SU-DHL-6 (cell line): Measurements from ENCODE around the gene DNAI2.

ENCODE experiments used
- H2AFZ ChIP-seq: fragments of 200-600 bp; sonication (generic); 2 replicates; pipeline ENCODE4 v1.6.1; 2014; ENCODE audit warnings: low read depth, mild to moderate bottlenecking, moderate library complexity, mixed read lengths, antibody characterized with exemption, low read length; ENCODE audit not compliant: severe bottlenecking
- H3F3A ChIP-seq: fragments of 200-600 bp; shearing (Covaris generic); 2 replicates; pipeline ENCODE4 v1.6.0; 2016; ENCODE audit warnings: antibody characterized with exemption, mild to moderate bottlenecking; ENCODE audit not compliant: insufficient read depth
- H3K27ac ChIP-seq: fragments of 200-600 bp; sonication (generic); 2 replicates; pipeline ENCODE4 v1.5.1; 2016; ENCODE audit warnings: low read depth, mild to moderate bottlenecking, low read length, moderate library complexity, mixed read lengths
- H3K27me3 ChIP-seq: fragments of 200-600 bp; sonication (generic), shearing (Covaris generic); 2 replicates; pipeline ENCODE4 v1.6.0; 2014; ENCODE audit warnings: mild to moderate bottlenecking, low read length
- H3K36me3 ChIP-seq: fragments of 200-600 bp; sonication (generic); 2 replicates; pipeline ENCODE4 v1.6.1; 2014; ENCODE audit warnings: mild to moderate bottlenecking, low read length, mixed read lengths
- H3K4me2 ChIP-seq: fragments of 300-600, 200-600 bp; shearing (Covaris generic), sonication (generic); 2 replicates; pipeline ENCODE4 v1.6.0; 2014; ENCODE audit warnings: low read length, low read depth, mild to moderate bottlenecking; ENCODE audit not compliant: poor library complexity, severe bottlenecking
- H3K4me3 ChIP-seq: fragments of 200-600 bp; sonication (generic); 2 replicates; pipeline ENCODE4 v1.5.1; 2014; ENCODE audit warnings: antibody characterized with exemption, low read length, mild to moderate bottlenecking, mixed read lengths; ENCODE audit not compliant: insufficient read depth, poor library complexity, severe bottlenecking
- H3K79me2 ChIP-seq: fragments of 200-600 bp; sonication (generic); 2 replicates; pipeline ENCODE4 v1.6.1; 2014; ENCODE audit warnings: mild to moderate bottlenecking, low read length, moderate library complexity; ENCODE audit not compliant: insufficient read depth
- H3K9ac ChIP-seq: fragments of 200-600 bp; sonication (generic); 2 replicates; pipeline ENCODE4 v1.7.0; 2014; ENCODE audit warnings: mild to moderate bottlenecking, low read length
- H3K9me2 ChIP-seq: fragments of 200-600 bp; sonication (generic); replicated peaks from 2 replicates; pipeline ENCODE4 v1.6.1; 2014; ENCODE audit warnings: low read length; ENCODE audit not compliant: insufficient read depth
- H3K9me3 ChIP-seq: fragments of 200-600 bp; sonication (generic); 2 replicates; pipeline ENCODE4 v1.6.1; 2014; ENCODE audit warnings: low read length, mixed read lengths; ENCODE audit not compliant: insufficient read depth
- H4K20me1 ChIP-seq: fragments of 200-600 bp; sonication (generic); 2 replicates; pipeline ENCODE4 v1.6.1; 2014; ENCODE audit warnings: low read depth, mild to moderate bottlenecking, antibody characterized with exemption, low read length, moderate library complexity, mixed read lengths
- CTCF ChIP-seq: fragments of 200-600 bp; sonication (generic); IDR thresholded peaks from one replicate; pipeline ENCODE4 v1.5.1; 2017; ENCODE audit warnings: antibody characterized with exemption, mild to moderate bottlenecking, low read length, moderate library complexity; ENCODE audit not compliant: insufficient read depth, poor library complexity, severe bottlenecking
- EZH2phosphoT487 ChIP-seq: fragments of 200-600 bp; sonication (generic), shearing (Covaris generic); conservative IDR thresholded peaks from 2 replicates; pipeline ENCODE4 v1.6.1; 2018; ENCODE audit warnings: mild to moderate bottlenecking, antibody characterized with exemption, low read length, moderate library complexity, mixed read lengths

Gene DNAI2

GRCh38 chr17:74332763-74333283 lies 58.8 kb downstream of the DNAI2 start:
- H2AFZ ChIP-seq, result no peak overlapping the region
- H3K9me2 ChIP-seq, result no peaks in the 10 kb centered on the region
- no peak overlapping the region for H3K4me3 ChIP-seq

GRCh38 chr17:74334393-74335039 lies 60.5 kb downstream of the DNAI2 start:
- Histone ChIP-seq H3K36me3 (no peaks in the 10 kb centered on the region), H3K79me2 (no peaks in the 10 kb centered on the region), H3K4me2 (no peak overlapping the region), H4K20me1 (no peaks in the 10 kb centered on the region), H3F3A (no peaks in the 10 kb centered on the region), H3K9ac (no peak overlapping the region), H3K9me3 (no peaks in the 10 kb centered on the region), H2AFZ (no peak overlapping the region), H3K27me3 (no peaks in the 10 kb centered on the region), H3K4me3 (no peak overlapping the region), H3K27ac (no peak overlapping the region), H3K9me2 (no peaks in the 10 kb centered on the region)
- TF ChIP-seq CTCF (no peak), EZH2phosphoT487 (no peak)

More at GRCh38 chr17:74332763-74333283, 58.8 kb downstream of the DNAI2 start:
- TF ChIP-seq EZH2phosphoT487 (no peak), CTCF (no peak)
- H3K27ac ChIP-seq, result no peak overlapping the region
- H3K4me2 ChIP-seq, result no peak overlapping the region
- H3K36me3 ChIP-seq, result no peaks in the 10 kb centered on the region
- no peaks in the 10 kb centered on the region for H3K9me3 ChIP-seq
- no peaks in the 10 kb centered on the region for H4K20me1 ChIP-seq
- H3K9ac ChIP-seq, result no peak overlapping the region
- no peaks in the 10 kb centered on the region for H3K79me2 ChIP-seq
- no peaks in the 10 kb centered on the region for H3F3A ChIP-seq
- H3K27me3 ChIP-seq, result no peaks in the 10 kb centered on the region

GRCh38 chr17:74335529-74336062 lies 61.6 kb downstream of the DNAI2 start:
- H3K4me2 ChIP-seq, result no peak overlapping the region
- no peaks in the 10 kb centered on the region for H3K79me2 ChIP-seq
- TF ChIP-seq CTCF, result no peak
- no peak for TF ChIP-seq EZH2phosphoT487
- no peaks in the 10 kb centered on the region for H3K27me3 ChIP-seq
- H4K20me1 ChIP-seq, result no peaks in the 10 kb centered on the region
- H3K27ac ChIP-seq, result no peak overlapping the region
- no peaks in the 10 kb centered on the region for H3K9me2 ChIP-seq
- no peak overlapping the region for H3K9ac ChIP-seq
- H3K4me3 ChIP-seq, result no peak overlapping the region
- H3K9me3 ChIP-seq, result no peaks in the 10 kb centered on the region
- H3K36me3 ChIP-seq, result no peaks in the 10 kb centered on the region
- no peaks in the 10 kb centered on the region for H3F3A ChIP-seq
- no peak overlapping the region for H2AFZ ChIP-seq
